ENCODE measurements around the gene EFNB3.

GRCh38 chr17:7744416-7744815, 39.4 kb downstream of the EFNB3 start:
- no peak for TF ChIP-seq POLR2A (IDR thresholded peaks at IDR 0.05)
- TF ChIP-seq CTCF (IDR thresholded peaks at IDR 0.05), result no peak

Data from sigmoid colon (tissue), 3 donors.